ENCODE measurements around the gene SFTA2. TPM values are rescaled to one million over a fixed set of nuclear protein-coding genes. Genes with fewer than 3 reads are reported as not detected.

SFTA2 gene
- polyA plus RNA-seq, 1 of the 3 experiments (the other 2 are of a cell fraction), result not detected

DNA sequence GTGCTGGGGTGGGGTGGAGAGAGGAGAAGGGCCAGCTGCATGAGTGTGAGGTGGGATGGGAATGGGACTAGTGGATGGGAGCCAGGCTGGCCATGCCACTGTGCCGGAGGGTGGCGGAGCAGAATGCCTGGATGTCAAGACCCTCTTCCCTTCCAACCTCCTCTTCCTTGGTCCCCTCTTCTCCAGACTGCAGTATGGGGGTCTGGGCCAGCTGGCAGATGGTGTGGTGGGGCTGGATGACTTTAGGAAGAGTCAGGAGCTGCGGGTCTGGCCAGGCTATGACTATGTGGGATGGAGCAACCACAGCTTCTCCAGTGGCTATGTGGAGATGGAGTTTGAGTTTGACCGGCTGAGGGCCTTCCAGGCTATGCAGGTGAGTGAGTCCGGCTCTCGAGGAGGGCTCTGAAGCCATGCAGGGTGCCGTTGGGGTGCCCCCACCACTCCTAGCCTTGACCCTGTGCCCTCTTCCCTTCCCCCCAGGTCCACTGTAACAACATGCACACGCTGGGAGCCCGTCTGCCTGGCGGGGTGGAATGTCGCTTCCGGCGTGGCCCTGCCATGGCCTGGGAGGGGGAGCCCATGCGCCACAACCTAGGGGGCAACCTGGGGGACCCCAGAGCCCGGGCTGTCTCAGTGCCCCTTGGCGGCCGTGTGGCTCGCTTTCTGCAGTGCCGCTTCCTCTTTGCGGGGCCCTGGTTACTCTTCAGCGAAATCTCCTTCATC lies 40.0 kb downstream of the SFTA2 start (continued):
- TF ChIP-seq, protein P1, sequence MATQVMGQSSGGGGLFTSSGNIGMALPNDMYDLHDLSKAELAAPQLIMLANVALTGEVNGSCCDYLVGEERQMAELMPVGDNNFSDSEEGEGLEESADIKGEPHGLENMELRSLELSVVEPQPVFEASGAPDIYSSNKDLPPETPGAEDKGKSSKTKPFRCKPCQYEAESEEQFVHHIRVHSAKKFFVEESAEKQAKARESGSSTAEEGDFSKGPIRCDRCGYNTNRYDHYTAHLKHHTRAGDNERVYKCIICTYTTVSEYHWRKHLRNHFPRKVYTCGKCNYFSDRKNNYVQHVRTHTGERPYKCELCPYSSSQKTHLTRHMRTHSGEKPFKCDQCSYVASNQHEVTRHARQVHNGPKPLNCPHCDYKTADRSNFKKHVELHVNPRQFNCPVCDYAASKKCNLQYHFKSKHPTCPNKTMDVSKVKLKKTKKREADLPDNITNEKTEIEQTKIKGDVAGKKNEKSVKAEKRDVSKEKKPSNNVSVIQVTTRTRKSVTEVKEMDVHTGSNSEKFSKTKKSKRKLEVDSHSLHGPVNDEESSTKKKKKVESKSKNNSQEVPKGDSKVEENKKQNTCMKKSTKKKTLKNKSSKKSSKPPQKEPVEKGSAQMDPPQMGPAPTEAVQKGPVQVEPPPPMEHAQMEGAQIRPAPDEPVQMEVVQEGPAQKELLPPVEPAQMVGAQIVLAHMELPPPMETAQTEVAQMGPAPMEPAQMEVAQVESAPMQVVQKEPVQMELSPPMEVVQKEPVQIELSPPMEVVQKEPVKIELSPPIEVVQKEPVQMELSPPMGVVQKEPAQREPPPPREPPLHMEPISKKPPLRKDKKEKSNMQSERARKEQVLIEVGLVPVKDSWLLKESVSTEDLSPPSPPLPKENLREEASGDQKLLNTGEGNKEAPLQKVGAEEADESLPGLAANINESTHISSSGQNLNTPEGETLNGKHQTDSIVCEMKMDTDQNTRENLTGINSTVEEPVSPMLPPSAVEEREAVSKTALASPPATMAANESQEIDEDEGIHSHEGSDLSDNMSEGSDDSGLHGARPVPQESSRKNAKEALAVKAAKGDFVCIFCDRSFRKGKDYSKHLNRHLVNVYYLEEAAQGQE (IDR thresholded peaks at IDR 0.05; ENCODE audit: low read depth, low read length), result no peak
- TF ChIP-seq, protein P2, sequence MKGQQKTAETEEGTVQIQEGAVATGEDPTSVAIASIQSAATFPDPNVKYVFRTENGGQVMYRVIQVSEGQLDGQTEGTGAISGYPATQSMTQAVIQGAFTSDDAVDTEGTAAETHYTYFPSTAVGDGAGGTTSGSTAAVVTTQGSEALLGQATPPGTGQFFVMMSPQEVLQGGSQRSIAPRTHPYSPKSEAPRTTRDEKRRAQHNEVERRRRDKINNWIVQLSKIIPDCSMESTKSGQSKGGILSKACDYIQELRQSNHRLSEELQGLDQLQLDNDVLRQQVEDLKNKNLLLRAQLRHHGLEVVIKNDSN (IDR thresholded peaks at IDR 0.05; ENCODE audit: borderline replicate concordance, low read depth), result no peak
- TF ChIP-seq SIN3A (IDR thresholded peaks at IDR 0.05; ENCODE audit: borderline replicate concordance, low read depth, low read length) (no peak), RAD21 (IDR thresholded peaks at IDR 0.05; ENCODE audit: low read length) (no peak), RFX5 (IDR thresholded peaks at IDR 0.05; ENCODE audit: low read length) (no peak), MXI1 (IDR thresholded peaks at IDR 0.05; ENCODE audit: low read depth, low read length) (no peak)
- TF ChIP-seq, protein P3, sequence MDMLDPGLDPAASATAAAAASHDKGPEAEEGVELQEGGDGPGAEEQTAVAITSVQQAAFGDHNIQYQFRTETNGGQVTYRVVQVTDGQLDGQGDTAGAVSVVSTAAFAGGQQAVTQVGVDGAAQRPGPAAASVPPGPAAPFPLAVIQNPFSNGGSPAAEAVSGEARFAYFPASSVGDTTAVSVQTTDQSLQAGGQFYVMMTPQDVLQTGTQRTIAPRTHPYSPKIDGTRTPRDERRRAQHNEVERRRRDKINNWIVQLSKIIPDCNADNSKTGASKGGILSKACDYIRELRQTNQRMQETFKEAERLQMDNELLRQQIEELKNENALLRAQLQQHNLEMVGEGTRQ (IDR thresholded peaks at IDR 0.05; ENCODE audit: borderline replicate concordance, low read depth, low read length), result no peak

DNA sequence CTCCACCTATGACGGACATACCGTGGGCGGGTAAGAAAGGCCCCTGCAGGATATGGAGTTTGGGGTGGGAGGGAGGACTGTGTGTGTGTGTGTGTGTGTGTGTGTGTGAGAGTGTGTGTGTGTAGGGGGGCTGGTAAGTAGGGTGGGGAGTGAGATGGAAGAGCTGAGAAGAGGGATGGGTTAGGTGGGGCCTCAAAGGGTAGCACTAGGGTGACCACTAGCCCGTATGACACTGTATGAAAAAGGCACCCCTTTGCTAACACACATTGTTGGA lies 40.6 kb downstream of the SFTA2 start:
- no peaks in the 10 kb centered on the region for H4K20me1 ChIP-seq (ENCODE audit: insufficient read depth)
- no peaks in the 10 kb centered on the region for H3K27me3 ChIP-seq (ENCODE audit: insufficient read depth)
- H3K9ac ChIP-seq, result no peak overlapping the region
- H3K4me3 ChIP-seq (ENCODE audit: low read depth in 2 of 2, low read length in 1 of 2), result no peak overlapping the region
- DNase-seq, result no peak
- POLR2A ChIA-PET, result no interaction called here
- no peak overlapping the region for H3K27ac ChIP-seq (ENCODE audit: low read depth in 2 of 2, low read length in 1 of 2)
- peaks cover 16% of the 10 kb centered on the region for H3F3A ChIP-seq (replicated peaks; ENCODE audit: insufficient read depth)
- CTCF ChIA-PET, result interaction anchor here (0.9 to 2.4 kb wide), 2 partner anchors 63 to 196 kb away, joined by 3 to 11 read pairs; no protein-coding TSS in a partner anchor
- 96% methylated on average over 4 of the region's 4 CpGs for WGBS (ENCODE audit: low lambda C conversion rate)
- peaks cover 13 to 19% of the 10 kb centered on the region in 2 experiments; a peak in 3 of 4 replicates for H3K4me1 ChIP-seq (ENCODE audit: control insufficient read depth in 1 of 2, insufficient read depth in 2 of 2, low read depth in 1 of 2, low read length in 1 of 2)
- TF ChIP-seq FOXM1 (IDR thresholded peaks at IDR 0.05; ENCODE audit: low read depth), result no peak
- no peak for TF ChIP-seq GABPA (IDR thresholded peaks at IDR 0.05; ENCODE audit: low read depth)
- TF ChIP-seq NFIC (IDR thresholded peaks at IDR 0.05; ENCODE audit: borderline replicate concordance), result no peak
- TF ChIP-seq, protein P4, sequence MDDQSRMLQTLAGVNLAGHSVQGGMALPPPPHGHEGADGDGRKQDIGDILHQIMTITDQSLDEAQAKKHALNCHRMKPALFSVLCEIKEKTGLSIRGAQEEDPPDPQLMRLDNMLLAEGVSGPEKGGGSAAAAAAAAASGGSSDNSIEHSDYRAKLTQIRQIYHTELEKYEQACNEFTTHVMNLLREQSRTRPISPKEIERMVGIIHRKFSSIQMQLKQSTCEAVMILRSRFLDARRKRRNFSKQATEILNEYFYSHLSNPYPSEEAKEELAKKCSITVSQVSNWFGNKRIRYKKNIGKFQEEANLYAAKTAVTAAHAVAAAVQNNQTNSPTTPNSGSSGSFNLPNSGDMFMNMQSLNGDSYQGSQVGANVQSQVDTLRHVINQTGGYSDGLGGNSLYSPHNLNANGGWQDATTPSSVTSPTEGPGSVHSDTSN (IDR thresholded peaks at IDR 0.05), result no peak
- TF ChIP-seq, protein P2 (IDR thresholded peaks at IDR 0.05; ENCODE audit: borderline replicate concordance, low read depth), result no peak
- TF ChIP-seq, protein P1 (IDR thresholded peaks at IDR 0.05; ENCODE audit: low read depth, low read length), result no peak
- TF ChIP-seq, protein P5, sequence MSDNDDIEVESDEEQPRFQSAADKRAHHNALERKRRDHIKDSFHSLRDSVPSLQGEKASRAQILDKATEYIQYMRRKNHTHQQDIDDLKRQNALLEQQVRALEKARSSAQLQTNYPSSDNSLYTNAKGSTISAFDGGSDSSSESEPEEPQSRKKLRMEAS (IDR thresholded peaks at IDR 0.05; ENCODE audit: low read depth), result no peak
- no peak for TF ChIP-seq ELF1 (IDR thresholded peaks at IDR 0.05)
- TF ChIP-seq TAF1 (IDR thresholded peaks at IDR 0.05; ENCODE audit: borderline replicate concordance, low read depth, low read length), result no peak
- TF ChIP-seq SMC3 (IDR thresholded peaks at IDR 0.05; ENCODE audit: low read depth, low read length), result no peak
- TF ChIP-seq RAD21 (IDR thresholded peaks at IDR 0.05; ENCODE audit: low read length), result no peak
- TF ChIP-seq, protein P6, sequence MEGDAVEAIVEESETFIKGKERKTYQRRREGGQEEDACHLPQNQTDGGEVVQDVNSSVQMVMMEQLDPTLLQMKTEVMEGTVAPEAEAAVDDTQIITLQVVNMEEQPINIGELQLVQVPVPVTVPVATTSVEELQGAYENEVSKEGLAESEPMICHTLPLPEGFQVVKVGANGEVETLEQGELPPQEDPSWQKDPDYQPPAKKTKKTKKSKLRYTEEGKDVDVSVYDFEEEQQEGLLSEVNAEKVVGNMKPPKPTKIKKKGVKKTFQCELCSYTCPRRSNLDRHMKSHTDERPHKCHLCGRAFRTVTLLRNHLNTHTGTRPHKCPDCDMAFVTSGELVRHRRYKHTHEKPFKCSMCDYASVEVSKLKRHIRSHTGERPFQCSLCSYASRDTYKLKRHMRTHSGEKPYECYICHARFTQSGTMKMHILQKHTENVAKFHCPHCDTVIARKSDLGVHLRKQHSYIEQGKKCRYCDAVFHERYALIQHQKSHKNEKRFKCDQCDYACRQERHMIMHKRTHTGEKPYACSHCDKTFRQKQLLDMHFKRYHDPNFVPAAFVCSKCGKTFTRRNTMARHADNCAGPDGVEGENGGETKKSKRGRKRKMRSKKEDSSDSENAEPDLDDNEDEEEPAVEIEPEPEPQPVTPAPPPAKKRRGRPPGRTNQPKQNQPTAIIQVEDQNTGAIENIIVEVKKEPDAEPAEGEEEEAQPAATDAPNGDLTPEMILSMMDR (IDR thresholded peaks at IDR 0.05), result no peak
- peaks cover 44% of the 10 kb centered on the region for H3K79me2 ChIP-seq (ENCODE audit: insufficient read depth)
- no peak overlapping the region for H2AFZ ChIP-seq (ENCODE audit: low read depth)
- H3K9me3 ChIP-seq, result no peaks in the 10 kb centered on the region
- H3K4me2 ChIP-seq, result no peak overlapping the region
- peaks cover 10 to 49% of the 10 kb centered on the region in 2 experiments for H3K36me3 ChIP-seq (replicated peaks in 1 of 2; ENCODE audit: control insufficient read depth in 1 of 2, insufficient read depth in 2 of 2, low read length in 1 of 2)
- H3K9me2 ChIP-seq, result no peaks in the 10 kb centered on the region
